Activated naive CD4-positive, alpha-beta T cell treated with anti-CD3 and anti-CD28 coated beads, Interleukin-2, amount 50 U/mL, for 72 hours (primary cell): Measurements from ENCODE around the gene IGF1R. TPM values are rescaled to one million over a fixed set of nuclear protein-coding genes. Genes with fewer than 3 reads are reported as not detected.

Experiments
- ATAC-seq, 2 donors: fragments of 150-1000 bp; cut with Tn5 transposase; 2 replicates each; pipeline ENCODE4 v1.10.0; 2021; ENCODE audit warnings: mild to moderate bottlenecking in 2 of 2, moderate library complexity in 2 of 2
- DNase-seq, 2 donors: peaks; one replicate each; pipeline ENCODE4 v3.0.0; 2021 to 2022; ENCODE audit warnings: low spot score in 2 of 2
- H3K27ac Mint-ChIP-seq, 2 donors: one replicate each; pipeline ENCODE4 v1.8.0; 2022; ENCODE audit warnings: mild to moderate bottlenecking in 2 of 2, mixed read lengths in 2 of 2
- H3K36me3 Mint-ChIP-seq, 2 donors: one replicate each; pipeline ENCODE4 v1.8.0; 2022; ENCODE audit warnings: mixed read lengths in 2 of 2
- H3K9me3 Mint-ChIP-seq, 2 donors: one replicate each; pipeline ENCODE4 v1.8.0; 2022; ENCODE audit warnings: mixed read lengths in 2 of 2
- total RNA-seq, 2 donors: library from RNA; stranded (reverse); gene quantifications; one replicate each; pipeline ENCODE4 v1.2.3, GENCODE V29; 2022

Gene IGF1R
- total RNA-seq, 2 donors from 2014 or later = 35.6 to 39.4 TPM

GRCh38 chr15:98779463-98780071, 131.2 kb downstream of the IGF1R start:
- no peaks in the 10 kb centered on the region for H3K36me3 Mint-ChIP-seq
- H3K27ac Mint-ChIP-seq = no peak overlapping the region
- peak; percentile 72 to 75 for ATAC-seq
- peak; percentile 71 to 82 for DNase-seq
- H3K9me3 Mint-ChIP-seq = no peaks in the 10 kb centered on the region

GRCh38 chr15:98781838-98782237, 133.5 kb downstream of the IGF1R start:
- DNase-seq = no peak
- Mint-ChIP-seq H3K27ac (no peak overlapping the region), H3K9me3 (no peaks in the 10 kb centered on the region), H3K36me3 (no peaks in the 10 kb centered on the region)
- no peak for ATAC-seq

- Mint-ChIP-seq H3K36me3 (no peaks in the 10 kb centered on the region), H3K27ac (no peak overlapping the region), H3K9me3 (no peaks in the 10 kb centered on the region)
- ATAC-seq (no peak), DNase-seq (no peak)
Measured at GRCh38 chr15:98782801-98783200, 134.5 kb downstream of the IGF1R start.

GRCh38 chr15:98785431-98785806, 137.1 kb downstream of the IGF1R start:
- DNase-seq (no peak), ATAC-seq (no peak)
- Mint-ChIP-seq H3K36me3 (no peaks in the 10 kb centered on the region), H3K9me3 (no peaks in the 10 kb centered on the region), H3K27ac (no peak overlapping the region)

GRCh38 chr15:98785807-98786621, 137.7 kb downstream of the IGF1R start:
- no peaks in the 10 kb centered on the region for H3K36me3 Mint-ChIP-seq
- DNase-seq = peak in 1 of 2 donors; percentile 29
- H3K9me3 Mint-ChIP-seq = no peaks in the 10 kb centered on the region
- ATAC-seq = peak; percentile 87 to 89
- peak overlapping the region in 1 of 2 donors; percentile 16 for H3K27ac Mint-ChIP-seq

GRCh38 chr15:98786717-98787116, 138.4 kb downstream of the IGF1R start:
- no peaks in the 10 kb centered on the region for H3K36me3 Mint-ChIP-seq
- ATAC-seq (no peak), DNase-seq (no peak)
- no peaks in the 10 kb centered on the region for H3K9me3 Mint-ChIP-seq
- peak overlapping the region; percentile 26 to 77 for H3K27ac Mint-ChIP-seq

GRCh38 chr15:98787194-98787593, 138.9 kb downstream of the IGF1R start:
- H3K36me3 Mint-ChIP-seq = no peaks in the 10 kb centered on the region
- DNase-seq (no peak), ATAC-seq (peak; percentile 36 to 48)
- peak overlapping the region; percentile 26 to 77 for H3K27ac Mint-ChIP-seq
- no peaks in the 10 kb centered on the region for H3K9me3 Mint-ChIP-seq

GRCh38 chr15:98787936-98788757, 139.8 kb downstream of the IGF1R start:
- Mint-ChIP-seq H3K9me3 (no peaks in the 10 kb centered on the region), H3K36me3 (no peaks in the 10 kb centered on the region), H3K27ac (peak overlapping the region; percentile 17 to 77)
- DNase-seq (no peak), ATAC-seq (peak in 1 of 2 donors; percentile 40)

- H3K27ac Mint-ChIP-seq = no peak overlapping the region
- H3K36me3 Mint-ChIP-seq = no peaks in the 10 kb centered on the region
- H3K9me3 Mint-ChIP-seq = no peaks in the 10 kb centered on the region
- DNase-seq = no peak
- ATAC-seq = no peak
Measured at GRCh38 chr15:98789020-98789419, 140.7 kb downstream of the IGF1R start.

- ATAC-seq (no peak), DNase-seq (no peak)
- Mint-ChIP-seq H3K9me3 (no peaks in the 10 kb centered on the region), H3K36me3 (no peaks in the 10 kb centered on the region), H3K27ac (no peak overlapping the region)
Measured at GRCh38 chr15:98790270-98790669, 141.9 kb downstream of the IGF1R start.

GRCh38 chr15:98791046-98791701, 142.8 kb downstream of the IGF1R start:
- DNase-seq (no peak), ATAC-seq (peak in 1 of 2 donors; percentile 39)
- Mint-ChIP-seq H3K9me3 (no peaks in the 10 kb centered on the region), H3K36me3 (no peaks in the 10 kb centered on the region), H3K27ac (no peak overlapping the region)

- no peak overlapping the region for H3K27ac Mint-ChIP-seq
- H3K9me3 Mint-ChIP-seq = no peaks in the 10 kb centered on the region
- peak in 1 of 2 donors; percentile 47 for ATAC-seq
- H3K36me3 Mint-ChIP-seq = no peaks in the 10 kb centered on the region
- no peak for DNase-seq
Measured at GRCh38 chr15:98792117-98792516, 143.8 kb downstream of the IGF1R start.

- no peak for ATAC-seq
- DNase-seq = no peak
- no peaks in the 10 kb centered on the region for H3K9me3 Mint-ChIP-seq
- no peaks in the 10 kb centered on the region for H3K36me3 Mint-ChIP-seq
- H3K27ac Mint-ChIP-seq = no peak overlapping the region
Measured at GRCh38 chr15:98794211-98794610, 145.9 kb downstream of the IGF1R start.

GRCh38 chr15:98794748-98795147, 146.4 kb downstream of the IGF1R start:
- no peaks in the 10 kb centered on the region for H3K9me3 Mint-ChIP-seq
- no peak for ATAC-seq
- no peaks in the 10 kb centered on the region for H3K36me3 Mint-ChIP-seq
- no peak overlapping the region for H3K27ac Mint-ChIP-seq
- no peak for DNase-seq

GRCh38 chr15:98795980-98796379, 147.6 kb downstream of the IGF1R start:
- Mint-ChIP-seq H3K9me3 (no peaks in the 10 kb centered on the region), H3K27ac (no peak overlapping the region), H3K36me3 (no peaks in the 10 kb centered on the region)
- no peak for ATAC-seq
- DNase-seq = no peak

GRCh38 chr15:98796685-98797357, 148.5 kb downstream of the IGF1R start:
- no peak for DNase-seq
- no peaks in the 10 kb centered on the region for H3K36me3 Mint-ChIP-seq
- ATAC-seq = no peak
- H3K9me3 Mint-ChIP-seq = no peaks in the 10 kb centered on the region
- peak overlapping the region in 1 of 2 donors; percentile 2 for H3K27ac Mint-ChIP-seq
